Memory B cell (primary cell): Measurements from ENCODE around the gene SIRT7.

Source experiments
- ATAC-seq: fragments of 150-1000 bp; cut with Tn5 transposase; 2 replicates; pipeline ENCODE4 v1.10.0; 2021; ENCODE audit warnings: low read depth, mild to moderate bottlenecking, moderate library complexity
- DNase-seq, 2 donors: peaks; one replicate each; pipeline ENCODE4 v3.0.0; 2022; ENCODE audit warnings: low spot score in 2 of 2
- H3K27ac Mint-ChIP-seq: one replicate; pipeline ENCODE4 v1.8.0; 2022; ENCODE audit warnings: mild to moderate bottlenecking, moderate library complexity, mixed read lengths
- H3K27me3 Mint-ChIP-seq: one replicate; pipeline ENCODE4 v1.8.0; 2022; ENCODE audit warnings: mixed read lengths
- H3K36me3 Mint-ChIP-seq: one replicate; pipeline ENCODE4 v1.8.0; 2022; ENCODE audit warnings: mild to moderate bottlenecking, mixed read lengths
- H3K4me1 Mint-ChIP-seq: one replicate; pipeline ENCODE4 v1.8.0; 2022; ENCODE audit warnings: mixed read lengths
- H3K4me3 Mint-ChIP-seq: one replicate; pipeline ENCODE4 v1.8.0; 2022; ENCODE audit warnings: mild to moderate bottlenecking, moderate library complexity, mixed read lengths
- H3K9me3 Mint-ChIP-seq: one replicate; pipeline ENCODE4 v1.8.0; 2022; ENCODE audit warnings: mixed read lengths

SIRT7 gene

GRCh38 chr17:81868674-81869220 is 49.2 kb downstream of the SIRT7 start:
- DNase-seq (no peak), ATAC-seq (no peak)
- Mint-ChIP-seq H3K9me3 (no peaks in the 10 kb centered on the region), H3K27me3 (no peaks in the 10 kb centered on the region), H3K36me3 (peaks cover 7% of the 10 kb centered on the region), H3K27ac (peak overlapping the region; percentile 91), H3K4me1 (peaks cover 29% of the 10 kb centered on the region), H3K4me3 (no peak overlapping the region)

- Mint-ChIP-seq H3K27ac (peak overlapping the region; percentile 75), H3K4me3 (peak overlapping the region; percentile 43), H3K27me3 (no peaks in the 10 kb centered on the region), H3K36me3 (peaks cover 7% of the 10 kb centered on the region), H3K4me1 (peaks cover 29% of the 10 kb centered on the region), H3K9me3 (no peaks in the 10 kb centered on the region)
- ATAC-seq (no peak), DNase-seq (peak; percentile 19 to 30)
These were observed 49.8 kb downstream of the SIRT7 start for GRCh38 chr17:81867991-81868673.

- H3K4me3 Mint-ChIP-seq = peak overlapping the region; percentile 14
- H3K27ac Mint-ChIP-seq = peak overlapping the region; percentile 75
- ATAC-seq (no peak), DNase-seq (peak in 1 of 2 donors; percentile 19)
- peaks cover 9% of the 10 kb centered on the region for H3K36me3 Mint-ChIP-seq
- peaks cover 28% of the 10 kb centered on the region for H3K4me1 Mint-ChIP-seq
- no peaks in the 10 kb centered on the region for H3K27me3 Mint-ChIP-seq
- no peaks in the 10 kb centered on the region for H3K9me3 Mint-ChIP-seq
These were observed 50.6 kb downstream of the SIRT7 start for GRCh38 chr17:81867170-81867990.

GRCh38 chr17:81866440-81867169 is 51.4 kb downstream of the SIRT7 start:
- no peak for ATAC-seq
- no peaks in the 10 kb centered on the region for H3K9me3 Mint-ChIP-seq
- H3K4me1 Mint-ChIP-seq = peaks cover 26% of the 10 kb centered on the region
- no peak overlapping the region for H3K4me3 Mint-ChIP-seq
- DNase-seq = peak in 1 of 2 donors; percentile 40
- H3K27ac Mint-ChIP-seq = peak overlapping the region; percentile 75
- peaks cover 9% of the 10 kb centered on the region for H3K36me3 Mint-ChIP-seq
- H3K27me3 Mint-ChIP-seq = no peaks in the 10 kb centered on the region

GRCh38 chr17:81865733-81866439 is 52.1 kb downstream of the SIRT7 start:
- Mint-ChIP-seq H3K4me3 (no peak overlapping the region), H3K27ac (no peak overlapping the region), H3K4me1 (peaks cover 26% of the 10 kb centered on the region), H3K9me3 (no peaks in the 10 kb centered on the region), H3K36me3 (peaks cover 7% of the 10 kb centered on the region), H3K27me3 (no peaks in the 10 kb centered on the region)
- DNase-seq (peak; percentile 13 to 21), ATAC-seq (no peak)

GRCh38 chr17:81865358-81865732 is 52.6 kb downstream of the SIRT7 start:
- Mint-ChIP-seq H3K27me3 (no peaks in the 10 kb centered on the region), H3K9me3 (no peaks in the 10 kb centered on the region), H3K36me3 (peaks cover 7% of the 10 kb centered on the region), H3K4me1 (peaks cover 26% of the 10 kb centered on the region), H3K4me3 (no peak overlapping the region), H3K27ac (no peak overlapping the region)
- ATAC-seq = no peak
- no peak for DNase-seq

GRCh38 chr17:81863833-81864768 is 53.9 kb downstream of the SIRT7 start:
- peaks cover 22% of the 10 kb centered on the region for H3K4me1 Mint-ChIP-seq
- no peak for ATAC-seq
- no peaks in the 10 kb centered on the region for H3K27me3 Mint-ChIP-seq
- peaks cover 8% of the 10 kb centered on the region for H3K36me3 Mint-ChIP-seq
- peak overlapping the region; percentile 92 for H3K27ac Mint-ChIP-seq
- no peaks in the 10 kb centered on the region for H3K9me3 Mint-ChIP-seq
- H3K4me3 Mint-ChIP-seq = no peak overlapping the region
- DNase-seq = no peak

- H3K27ac Mint-ChIP-seq = peak overlapping the region; percentile 92
- H3K4me1 Mint-ChIP-seq = peaks cover 20% of the 10 kb centered on the region
- H3K4me3 Mint-ChIP-seq = peak overlapping the region; percentile 72
- H3K27me3 Mint-ChIP-seq = no peaks in the 10 kb centered on the region
- no peaks in the 10 kb centered on the region for H3K9me3 Mint-ChIP-seq
- DNase-seq (no peak), ATAC-seq (no peak)
- H3K36me3 Mint-ChIP-seq = peaks cover 6% of the 10 kb centered on the region
These were observed 54.8 kb downstream of the SIRT7 start for GRCh38 chr17:81863123-81863675.
